MM.1S (cell line): ENCODE data around the gene SPAG16.

Source experiments
- DNase-seq: peaks from one replicate; pipeline ENCODE4 v3.0.0-alpha.2; 2015
- H2AFZ ChIP-seq: fragments of 300-600 bp; sonication (generic); 2 replicates; pipeline ENCODE4 v1.6.0; 2016; ENCODE audit warnings: antibody characterized with exemption, low read length
- H3F3A ChIP-seq: fragments of 300-600 bp; sonication (generic); 2 replicates; pipeline ENCODE4 v1.6.1; 2016; ENCODE audit warnings: mild to moderate bottlenecking, antibody characterized with exemption, low read length, moderate library complexity, mixed read lengths; ENCODE audit not compliant: insufficient read depth
- H3K27ac ChIP-seq: fragments of 300-600 bp; sonication (generic); 2 replicates; pipeline ENCODE4 v1.5.1; 2016; ENCODE audit warnings: mild to moderate bottlenecking, low read length
- H3K27me3 ChIP-seq: fragments of 300-600 bp; sonication (generic); replicated peaks from 2 replicates; pipeline ENCODE4 v1.6.0; 2016; ENCODE audit warnings: low read length; ENCODE audit not compliant: insufficient read depth
- H3K36me3 ChIP-seq: fragments of 300-600 bp; sonication (generic); replicated peaks from 2 replicates; pipeline ENCODE4 v1.6.1; 2016; ENCODE audit warnings: mild to moderate bottlenecking, low read length, mixed read lengths; ENCODE audit not compliant: insufficient read depth
- H3K4me1 ChIP-seq: fragments of 300-600 bp; sonication (generic); 2 replicates; pipeline ENCODE4 v1.6.1; 2016; ENCODE audit warnings: low read length, mixed read lengths
- H3K4me2 ChIP-seq: fragments of 300-600 bp; sonication (generic); 2 replicates; pipeline ENCODE4 v1.6.0; 2016; ENCODE audit warnings: low read depth, low read length
- H3K4me3 ChIP-seq: fragments of 300-600 bp; sonication (generic); 2 replicates; pipeline ENCODE4 v1.5.1; 2016; ENCODE audit warnings: low read length, mixed read lengths
- H3K79me2 ChIP-seq: fragments of 300-600 bp; sonication (generic); 2 replicates; pipeline ENCODE4 v1.6.1; 2016; ENCODE audit warnings: mixed run types, low read length, mixed read lengths
- H3K9ac ChIP-seq: fragments of 300-600 bp; sonication (generic); 2 replicates; pipeline ENCODE4 v1.6.1; 2016; ENCODE audit warnings: low read length, mixed read lengths
- H3K9me2 ChIP-seq: fragments of 300-600 bp; sonication (generic); replicated peaks from 2 replicates; pipeline ENCODE4 v1.6.1; 2016; ENCODE audit warnings: mild to moderate bottlenecking, low read length, mixed read lengths; ENCODE audit not compliant: insufficient read depth
- H3K9me3 ChIP-seq: fragments of 300-600 bp; sonication (generic); replicated peaks from 2 replicates; pipeline ENCODE4 v1.6.1; 2016; ENCODE audit warnings: mild to moderate bottlenecking, low read length, mixed read lengths; ENCODE audit not compliant: insufficient read depth
- H4K20me1 ChIP-seq: fragments of 300-600 bp; sonication (generic); 2 replicates; pipeline ENCODE4 v1.6.1; 2016; ENCODE audit warnings: mild to moderate bottlenecking, low read length, moderate library complexity, mixed read lengths; ENCODE audit not compliant: insufficient read depth
- EZH2 ChIP-seq: fragments of 300-600 bp; sonication (generic); optimal IDR thresholded peaks from 2 replicates; pipeline ENCODE3; 2017; ENCODE audit warnings: low read depth, mild to moderate bottlenecking, antibody characterized with exemption, low read length, mixed read lengths
- EZH2phosphoT487 ChIP-seq: fragments of 300-600 bp; sonication (generic); IDR thresholded peaks from 2 replicates; pipeline ENCODE4 v1.6.1; 2018; ENCODE audit warnings: antibody characterized with exemption, low read length
- TF ChIP-seq, protein P1 (sequence below): fragments of 300-600 bp; sonication (generic); IDR thresholded peaks from 2 replicates; pipeline ENCODE4 v1.5.1; 2016; ENCODE audit warnings: antibody characterized with exemption, low read length, mixed read lengths

Gene SPAG16

GRCh38 chr2:213237251-213237650, 47.0 kb upstream of the SPAG16 start:
- Histone ChIP-seq H3K27ac (no peak overlapping the region), H3K9ac (no peak overlapping the region), H3K9me3 (no peaks in the 10 kb centered on the region), H3K4me3 (no peak overlapping the region), H3K36me3 (no peaks in the 10 kb centered on the region), H3K4me1 (peaks cover 9% of the 10 kb centered on the region), H3K79me2 (no peaks in the 10 kb centered on the region), H4K20me1 (no peaks in the 10 kb centered on the region), H3F3A (no peaks in the 10 kb centered on the region), H3K4me2 (no peak overlapping the region), H2AFZ (no peak overlapping the region), H3K9me2 (no peaks in the 10 kb centered on the region), H3K27me3 (no peaks in the 10 kb centered on the region)
- DNase-seq, result no peak
- TF ChIP-seq, protein P1, sequence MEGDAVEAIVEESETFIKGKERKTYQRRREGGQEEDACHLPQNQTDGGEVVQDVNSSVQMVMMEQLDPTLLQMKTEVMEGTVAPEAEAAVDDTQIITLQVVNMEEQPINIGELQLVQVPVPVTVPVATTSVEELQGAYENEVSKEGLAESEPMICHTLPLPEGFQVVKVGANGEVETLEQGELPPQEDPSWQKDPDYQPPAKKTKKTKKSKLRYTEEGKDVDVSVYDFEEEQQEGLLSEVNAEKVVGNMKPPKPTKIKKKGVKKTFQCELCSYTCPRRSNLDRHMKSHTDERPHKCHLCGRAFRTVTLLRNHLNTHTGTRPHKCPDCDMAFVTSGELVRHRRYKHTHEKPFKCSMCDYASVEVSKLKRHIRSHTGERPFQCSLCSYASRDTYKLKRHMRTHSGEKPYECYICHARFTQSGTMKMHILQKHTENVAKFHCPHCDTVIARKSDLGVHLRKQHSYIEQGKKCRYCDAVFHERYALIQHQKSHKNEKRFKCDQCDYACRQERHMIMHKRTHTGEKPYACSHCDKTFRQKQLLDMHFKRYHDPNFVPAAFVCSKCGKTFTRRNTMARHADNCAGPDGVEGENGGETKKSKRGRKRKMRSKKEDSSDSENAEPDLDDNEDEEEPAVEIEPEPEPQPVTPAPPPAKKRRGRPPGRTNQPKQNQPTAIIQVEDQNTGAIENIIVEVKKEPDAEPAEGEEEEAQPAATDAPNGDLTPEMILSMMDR, result no peak

DNA sequence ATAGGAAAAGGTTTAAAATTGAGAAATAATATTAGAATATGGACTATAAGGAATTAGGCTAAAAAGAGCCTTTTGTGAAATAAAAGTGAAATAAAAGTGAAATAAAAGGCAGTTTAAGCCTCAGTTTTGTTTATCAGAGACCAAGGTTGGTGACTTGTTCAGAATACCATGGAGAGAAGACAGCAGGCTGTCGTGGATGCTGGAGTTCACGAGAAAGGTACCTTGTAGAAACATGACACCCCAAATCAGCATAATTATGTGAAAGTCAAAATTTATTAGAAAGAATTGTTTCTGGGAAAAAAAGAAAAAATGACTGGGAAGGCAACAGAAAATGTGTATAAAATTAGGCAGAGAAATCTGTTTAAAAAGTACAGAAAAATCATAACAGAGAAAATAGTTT, 46.5 kb upstream of the SPAG16 start:
- H4K20me1 ChIP-seq, result no peaks in the 10 kb centered on the region
- H2AFZ ChIP-seq, result no peak overlapping the region
- peaks cover 12% of the 10 kb centered on the region for H3K4me1 ChIP-seq
- no peaks in the 10 kb centered on the region for H3K27me3 ChIP-seq
- peaks cover 1% of the 10 kb centered on the region; the same call in 1 of the 2 replicates for H3F3A ChIP-seq
- H3K9ac ChIP-seq, result no peak overlapping the region
- DNase-seq, result no peak
- no peaks in the 10 kb centered on the region for H3K9me3 ChIP-seq
- H3K27ac ChIP-seq, result no peak overlapping the region
- no peak overlapping the region for H3K4me2 ChIP-seq
- H3K4me3 ChIP-seq, result no peak overlapping the region
- TF ChIP-seq EZH2, result no peak
- TF ChIP-seq, protein P1, result no peak
- no peak for TF ChIP-seq EZH2phosphoT487
- H3K9me2 ChIP-seq, result no peaks in the 10 kb centered on the region
- no peaks in the 10 kb centered on the region for H3K36me3 ChIP-seq
- H3K79me2 ChIP-seq, result no peaks in the 10 kb centered on the region

- H3K27ac ChIP-seq, result no peak overlapping the region
Observed at GRCh38 chr2:213238753-213239495, 45.3 kb upstream of the SPAG16 start.

More at GRCh38 chr2:213238753-213239495, 45.3 kb upstream of the SPAG16 start:
- no peak overlapping the region for H2AFZ ChIP-seq
- H3K9ac ChIP-seq, result no peak overlapping the region
- H4K20me1 ChIP-seq, result no peaks in the 10 kb centered on the region
- H3K9me2 ChIP-seq, result no peaks in the 10 kb centered on the region
- H3K79me2 ChIP-seq, result no peaks in the 10 kb centered on the region
- TF ChIP-seq EZH2phosphoT487, result no peak
- TF ChIP-seq, protein P1, result no peak
- TF ChIP-seq EZH2, result no peak
- peaks cover 16% of the 10 kb centered on the region for H3K4me1 ChIP-seq
- H3K4me2 ChIP-seq, result no peak overlapping the region
- H3K27me3 ChIP-seq, result no peaks in the 10 kb centered on the region
- H3K9me3 ChIP-seq, result no peaks in the 10 kb centered on the region
- H3F3A ChIP-seq, result peaks cover 13% of the 10 kb centered on the region
- H3K36me3 ChIP-seq, result no peaks in the 10 kb centered on the region
- H3K4me3 ChIP-seq, result no peak overlapping the region
- no peak for DNase-seq
